GM12878 (cell line): Measurements from ENCODE around the gene CABLES1. TPM values are rescaled to one million over a fixed set of nuclear protein-coding genes. Genes with fewer than 3 reads are reported as not detected.

ENCODE experiments used
- ATAC-seq: fragments of 200-7000 bp; cut with Tn5 transposase; 3 replicates; pipeline ENCODE4 v1.9.1; 2020; ENCODE audit warnings: mild to moderate bottlenecking, moderate library complexity
- BruUV-seq: library from RNA; stranded (reverse); fragments of 400-500 nt; replicated peaks from 2 replicates; lab custom pipeline; 2021; lab: Mats Ljungman, UMichigan
- CTCF ChIA-PET: fragments of 300-600 bp; sonication (Branson Sonifier 250); formaldehyde crosslinking; extraction: SDS; loops from one replicate; lab custom pipeline; 2021; ENCODE audit warnings: inconsistent platforms; lab: Yijun Ruan, JAX
- POLR2A ChIA-PET: fragments of 350-600 bp; formaldehyde crosslinking; extraction: SDS; loops from one replicate; lab custom pipeline; 2021; ENCODE audit warnings: inconsistent platforms; lab: Charles Lee
- RAD21 ChIA-PET: fragments of 300-600 bp; sonication (Branson Sonifier 250); formaldehyde crosslinking; loops from one replicate; lab custom pipeline; 2023; ENCODE audit warnings: antibody characterized with exemption; ENCODE audit not compliant: unreplicated experiment; lab: Charles Lee
- SMC1A ChIA-PET: fragments of 300-600 bp; sonication (Branson Sonifier 250); formaldehyde crosslinking; loops from one replicate; lab custom pipeline; 2023; ENCODE audit not compliant: unreplicated experiment, uncharacterized antibody; lab: Charles Lee
- DNase-seq: peaks from one replicate; pipeline ENCODE4 v3.0.0-alpha.2; 2011; ENCODE audit warnings: low read depth, low spot score
- FAIRE-seq: peaks from 3 replicates; lab custom pipeline; 2011; peaks lifted over from hg19 to GRCh38; lab: Jason Lieb, UNC
- H2AFZ ChIP-seq: 2 replicates; pipeline ENCODE4 v1.6.0; 2011; ENCODE audit warnings: low read depth, low read length, control low read depth; ENCODE audit not compliant: control insufficient read depth
- H3K27ac ChIP-seq: 2 replicates; pipeline ENCODE4 v1.5.1; 2011; ENCODE audit warnings: control low read depth; ENCODE audit not compliant: control insufficient read depth, insufficient read depth
- H3K27me3 ChIP-seq, 2 experiments: replicated peaks in 1 of 2; 2 replicates each; pipeline versions ENCODE4 v1.6.0 to v1.6.1; 2011; ENCODE audit warnings: low read length in 1 of 2; ENCODE audit not compliant: control insufficient read depth in 2 of 2, insufficient read depth in 2 of 2
- H3K36me3 ChIP-seq, 2 experiments: 2 replicates each; pipeline ENCODE4 v1.5.1; 2011; ENCODE audit warnings: low read length in 1 of 2; ENCODE audit not compliant: control insufficient read depth in 2 of 2, insufficient read depth in 2 of 2
- H3K4me1 ChIP-seq: 2 replicates; pipeline ENCODE4 v1.6.1; 2011; ENCODE audit warnings: mild to moderate bottlenecking, low read length, moderate library complexity, mixed read lengths; ENCODE audit not compliant: control insufficient read depth, insufficient read depth
- H3K4me2 ChIP-seq: 2 replicates; pipeline ENCODE4 v1.6.0; 2011; ENCODE audit warnings: control low read depth; ENCODE audit not compliant: control insufficient read depth, insufficient read depth
- H3K4me3 ChIP-seq: fragments of 200-600 bp; sonication (generic); 2 replicates; pipeline ENCODE4 v1.5.1; 2016
- H3K79me2 ChIP-seq: 2 replicates; pipeline ENCODE4 v1.6.0; 2011; ENCODE audit warnings: low read length; ENCODE audit not compliant: control insufficient read depth, insufficient read depth
- H3K9ac ChIP-seq: 2 replicates; pipeline ENCODE4 v1.8.0; 2011; ENCODE audit warnings: low read length, control low read depth, mixed read lengths; ENCODE audit not compliant: control insufficient read depth, insufficient read depth
- H3K9me3 ChIP-seq: replicated peaks from 3 replicates; pipeline ENCODE4 v1.5.1; 2011; ENCODE audit warnings: mild to moderate bottlenecking, low read length; ENCODE audit not compliant: control insufficient read depth, insufficient read depth
- H4K20me1 ChIP-seq: 2 replicates; pipeline ENCODE4 v1.6.0; 2011; ENCODE audit not compliant: control insufficient read depth, insufficient read depth
- CBX3 ChIP-seq: fragments of 200-600 bp; sonication (generic); IDR thresholded peaks from 2 replicates; pipeline ENCODE4 v1.6.1; 2016; ENCODE audit warnings: low read depth, borderline replicate concordance
- POLR2AphosphoS5 ChIP-seq: IDR thresholded peaks from 2 replicates; pipeline ENCODE4 v1.6.1; 2011; ENCODE audit warnings: mild to moderate bottlenecking, low read length, inconsistent platforms
- RAD51 ChIP-seq: fragments of 450-650 bp; IDR thresholded peaks from 2 replicates; pipeline ENCODE4 v1.6.1; 2016; ENCODE audit warnings: moderate library complexity, mild to moderate bottlenecking, inconsistent platforms
- TCF12 ChIP-seq: IDR thresholded peaks from 2 replicates; pipeline ENCODE4 v1.6.1; 2011; ENCODE audit warnings: low read depth, mild to moderate bottlenecking, low read length
- ZNF217 ChIP-seq: fragments of 450-650 bp; IDR thresholded peaks from 2 replicates; pipeline ENCODE4 v1.6.1; 2017; ENCODE audit warnings: antibody characterized with exemption, mild to moderate bottlenecking
- WGBS: methylation state at CpG from one replicate; pipeline ENCODE4 v1.1.6; 2016; ENCODE audit warnings: low lambda C conversion rate; ENCODE audit not compliant: insufficient replicate concordance, insufficient coverage; ENCODE audit errors: missing lambda C conversion rate; 5-methylcytosine and 5-hydroxymethylcytosine counted together
- in situ Hi-C: fragments of 300-500 bp; cut with MboI; formaldehyde crosslinking; loops from 9 replicates; pipeline ENCODE4 v1.14.3; 2018; ENCODE audit warnings: mixed read lengths
- intact Hi-C: fragments of 100-400 bp; cut with micrococcal nuclease; formaldehyde crosslinking; loops from one replicate; pipeline ENCODE4 v1.14.2; 2022; ENCODE audit not compliant: unreplicated experiment
- polyA plus RNA-seq, 11 experiments: library from polyadenylated mRNA; depleted of rRNA in 4 of 11; unstranded in 6 of 11; stranded (reverse) in 5 of 11; fragments of >200 nt; fragmentation: Nextera tagmentation in 4 of 11; fragmentation: Illumina TruSeq in 1 of 11; extraction: Ambion mirVana in 4 of 11; extraction: Trizol in 1 of 11; gene quantifications; 1 replicate in 1 of 11; 2 replicates in 10 of 11; pipeline versions ENCODE4 v1.2.1 to v1.2.3, GENCODE V29; 2011 to 2016; ENCODE audit warnings: inconsistent platforms in 2 of 11, missing spikeins in 2 of 11, low read depth in 1 of 11
- total RNA-seq, 4 experiments: library from RNA; depleted of rRNA in 3 of 4; stranded (reverse); fragments of >200 nt in 3 of 4; fragmentation: Illumina TruSeq in 1 of 4; extraction: Trizol in 1 of 4; gene quantifications; 2 replicates each; pipeline versions ENCODE4 v1.2.1 to v1.2.3, GENCODE V29; 2013 to 2021
- TF ChIP-seq, protein P1 (sequence below): fragments of 450-650 bp; IDR thresholded peaks from 2 replicates; pipeline ENCODE4 v1.6.1; 2016; ENCODE audit warnings: mild to moderate bottlenecking

Gene CABLES1
- total and polyA plus RNA-seq, 10 of the 15 experiments (the other 5 are each of a cell fraction or from before 2014, with no cell fraction given) = 2.9 to 27.2 (median 8.2) TPM

DNA sequence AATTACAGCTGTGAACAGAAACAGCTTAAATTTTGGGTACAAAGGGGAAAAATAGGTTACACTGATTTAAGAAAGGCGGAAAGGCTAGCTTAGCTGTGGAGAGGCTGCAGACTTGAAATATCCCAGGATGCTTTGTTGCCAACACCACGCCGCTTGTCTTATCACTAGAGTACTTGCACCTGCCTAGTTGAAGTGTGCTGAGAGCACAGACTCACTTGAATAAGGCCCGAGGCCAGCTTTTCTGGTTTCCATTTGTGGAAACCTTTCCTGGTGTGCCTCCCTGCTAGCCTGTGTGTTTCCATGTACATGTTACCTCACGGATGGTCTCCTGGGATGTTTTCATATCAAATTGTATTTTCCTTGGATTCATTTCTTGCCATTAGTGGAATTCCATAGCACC, 3.2 kb downstream of the CABLES1 start:
- peak overlapping the region; percentile 74 for H3K4me2 ChIP-seq
- intact Hi-C loops (loop anchor here (10.0 kb wide), 1 partner anchor 204 kb away; the partner anchor contains the start of gene RBBP8), in situ Hi-C loops (loop anchor here (5.0 kb wide), 1 partner anchor 89 kb away; no protein-coding TSS in a partner anchor)
- ChIA-PET RAD21 (interaction anchor here (1.1 to 7.8 kb wide), 8 partner anchors 44 to 220 kb away, joined by 3 to 114 read pairs (median 5); no protein-coding TSS in a partner anchor), CTCF (interaction anchor here (1.0 to 2.9 kb wide), 7 partner anchors 8 to 242 kb away, joined by 3 to 14 read pairs (median 5); no protein-coding TSS in a partner anchor), POLR2A (interaction anchor here (2.5 to 7.1 kb wide), 2 partner anchors 88 to 103 kb away, joined by 12 to 86 read pairs; no protein-coding TSS in a partner anchor), SMC1A (interaction anchor here (0.6 to 5.4 kb wide), 11 partner anchors 8 to 273 kb away, joined by 3 to 30 read pairs (median 7); no protein-coding TSS in a partner anchor)
- no peaks in the 10 kb centered on the region for H3K9me3 ChIP-seq
- ATAC-seq (no peak), FAIRE-seq (no peak), DNase-seq (no peak)
- no peaks in the 10 kb centered on the region for H3K36me3 ChIP-seq
- peak overlapping the region; percentile 97 for H3K4me3 ChIP-seq
- WGBS = 83% methylated on average over 5 of the region's 5 CpGs
- H3K27ac ChIP-seq = no peak overlapping the region
- no TSS peak for BruUV-seq
- no peaks in the 10 kb centered on the region for H3K27me3 ChIP-seq
- TF ChIP-seq, protein P1, sequence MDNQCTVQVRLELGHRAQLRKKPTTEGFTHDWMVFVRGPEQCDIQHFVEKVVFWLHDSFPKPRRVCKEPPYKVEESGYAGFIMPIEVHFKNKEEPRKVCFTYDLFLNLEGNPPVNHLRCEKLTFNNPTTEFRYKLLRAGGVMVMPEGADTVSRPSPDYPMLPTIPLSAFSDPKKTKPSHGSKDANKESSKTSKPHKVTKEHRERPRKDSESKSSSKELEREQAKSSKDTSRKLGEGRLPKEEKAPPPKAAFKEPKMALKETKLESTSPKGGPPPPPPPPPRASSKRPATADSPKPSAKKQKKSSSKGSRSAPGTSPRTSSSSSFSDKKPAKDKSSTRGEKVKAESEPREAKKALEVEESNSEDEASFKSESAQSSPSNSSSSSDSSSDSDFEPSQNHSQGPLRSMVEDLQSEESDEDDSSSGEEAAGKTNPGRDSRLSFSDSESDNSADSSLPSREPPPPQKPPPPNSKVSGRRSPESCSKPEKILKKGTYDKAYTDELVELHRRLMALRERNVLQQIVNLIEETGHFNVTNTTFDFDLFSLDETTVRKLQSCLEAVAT = peak; percentile 47
- TF ChIP-seq CBX3 (no peak), TCF12 (0 out of 2 replicates have a peak, but pooled peaks have one; percentile 29), POLR2AphosphoS5 (peak; percentile 33; the same call in 1 of the 2 replicates), RAD51 (no peak), ZNF217 (no peak)
- no peaks in the 10 kb centered on the region for H4K20me1 ChIP-seq
- peaks cover 85% of the 10 kb centered on the region for H3K79me2 ChIP-seq
- no peak overlapping the region for H3K9ac ChIP-seq
- no peak overlapping the region for H2AFZ ChIP-seq
- H3K4me1 ChIP-seq = peaks cover 34% of the 10 kb centered on the region
